Heart left ventricle (tissue), 13 donors: Measurements from ENCODE around the gene DNM3.

Source experiments
- POLR2A ChIP-seq, 2 donors: fragments of 450-650 bp; IDR thresholded peaks; one replicate each; pipeline ENCODE4 v1.6.1; 2017; ENCODE audit warnings: antibody characterized with exemption in 2 of 2, mild to moderate bottlenecking in 2 of 2, moderate library complexity in 2 of 2
- TF ChIP-seq, protein P1 (sequence below), 12 donors: fragments of 200-600 bp; sonication (generic) in 4 of 12; IDR thresholded peaks; one replicate each; pipeline versions ENCODE4 v1.5.0 to v1.8.0; 2018 to 2022; ENCODE audit warnings: antibody characterized with exemption in 12 of 12, mild to moderate bottlenecking in 5 of 12
- donor health status: ischemic (EF 13 %, LVEDD 7.1; RV severe dilation, severe dysfunction).
- donor health status: DM: no; HTN: yes; CAD: no.
- donor health status: DM: no; HTN: no; CAD: no.
- donor health status: ischemic (EF 25% LVEDD 6.9; RV normal size, moderate dysfunction).
- donor health status: ischemic (EF 25% LVEDD 5.7; RV mildly dilated, moderate dysfunction).
- donor health status: ischemic (EF 35%, LVEDD 5.7; RV mildly dilated, moderate dysfunction).
- donor health status: nonischemic (EF 11% LVEDD 7.7; RV severe dilation, severe dysfunction).
- donor health status: DM: yes; HTN: yes; CAD: no.
- donor health status: PGD.
- donor health status: ischemic (EF 29% LVEDD 5.4; RV normal size, mild dysfunction).
- donor health status: nonischemic (EF 23%, LVEDD 6.1; RV moderate dilation, normal function).

DNA sequence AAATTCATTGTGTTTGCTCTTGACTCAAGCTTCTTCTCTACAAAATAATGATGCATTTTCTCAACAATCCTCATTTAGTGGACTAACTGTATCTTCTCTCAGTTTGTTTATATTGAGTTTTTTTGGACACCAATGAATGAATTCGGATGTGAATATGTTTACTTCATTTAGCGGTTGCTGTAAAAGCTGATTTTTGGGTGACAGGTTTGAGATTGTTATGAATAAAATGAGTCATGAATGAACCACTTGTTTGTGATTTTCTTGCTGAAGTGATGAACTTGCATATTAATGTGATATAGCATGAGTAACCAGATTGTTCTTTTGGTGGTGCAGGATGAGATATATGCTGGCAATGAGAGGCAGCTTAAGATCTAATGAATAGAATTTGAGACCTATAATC, 3.1 kb downstream of the DNM3 start:
- TF ChIP-seq, protein P1, sequence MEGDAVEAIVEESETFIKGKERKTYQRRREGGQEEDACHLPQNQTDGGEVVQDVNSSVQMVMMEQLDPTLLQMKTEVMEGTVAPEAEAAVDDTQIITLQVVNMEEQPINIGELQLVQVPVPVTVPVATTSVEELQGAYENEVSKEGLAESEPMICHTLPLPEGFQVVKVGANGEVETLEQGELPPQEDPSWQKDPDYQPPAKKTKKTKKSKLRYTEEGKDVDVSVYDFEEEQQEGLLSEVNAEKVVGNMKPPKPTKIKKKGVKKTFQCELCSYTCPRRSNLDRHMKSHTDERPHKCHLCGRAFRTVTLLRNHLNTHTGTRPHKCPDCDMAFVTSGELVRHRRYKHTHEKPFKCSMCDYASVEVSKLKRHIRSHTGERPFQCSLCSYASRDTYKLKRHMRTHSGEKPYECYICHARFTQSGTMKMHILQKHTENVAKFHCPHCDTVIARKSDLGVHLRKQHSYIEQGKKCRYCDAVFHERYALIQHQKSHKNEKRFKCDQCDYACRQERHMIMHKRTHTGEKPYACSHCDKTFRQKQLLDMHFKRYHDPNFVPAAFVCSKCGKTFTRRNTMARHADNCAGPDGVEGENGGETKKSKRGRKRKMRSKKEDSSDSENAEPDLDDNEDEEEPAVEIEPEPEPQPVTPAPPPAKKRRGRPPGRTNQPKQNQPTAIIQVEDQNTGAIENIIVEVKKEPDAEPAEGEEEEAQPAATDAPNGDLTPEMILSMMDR (IDR thresholded peaks at IDR 0.05): no peak
- no peak for TF ChIP-seq POLR2A (IDR thresholded peaks at IDR 0.05)
